ENCODE data around the gene VN1R5.

VN1R5 gene

GRCh38 chr1:247304031-247304430 is 48.2 kb downstream of the VN1R5 start:
- no peak for DNase-seq
